MCF 10A (cell line): ENCODE results near the gene HPDL. TPM values are rescaled to one million over a fixed set of nuclear protein-coding genes. Genes with fewer than 3 reads are reported as not detected.
A peak's percentile ranks its signal among the peaks of the same experiment; 100 is the strongest.

Experiments used
- BruUV-seq: library from RNA; stranded (reverse); fragments of 400-500 nt; replicated peaks from 2 replicates; lab custom pipeline; 2021; lab: Mats Ljungman, UMichigan
- CTCF ChIA-PET: fragments of 300-600 bp; sonication (Branson Sonifier 250); formaldehyde crosslinking; extraction: SDS; loops from one replicate; lab custom pipeline; 2021; ENCODE audit warnings: antibody characterized with exemption, inconsistent platforms; lab: Yijun Ruan, JAX
- POLR2A ChIA-PET: fragments of 300-600, 350-650 bp; sonication (Branson Sonifier 250); formaldehyde crosslinking; extraction: SDS; loops from one replicate; lab custom pipeline; 2020; ENCODE audit warnings: antibody characterized with exemption, inconsistent platforms; lab: Yijun Ruan, JAX
- DNase-seq: peaks from one replicate; pipeline ENCODE4 v3.0.0-alpha.2; 2018; ENCODE audit not compliant: unreplicated experiment
- H3K27ac Mint-ChIP-seq: one replicate; pipeline ENCODE4 v1.8.0; 2022; ENCODE audit warnings: mild to moderate bottlenecking, low read depth, mixed read lengths; ENCODE audit not compliant: unreplicated experiment
- H3K27me3 Mint-ChIP-seq: one replicate; pipeline ENCODE4 v1.8.0; 2022; ENCODE audit warnings: mixed read lengths; ENCODE audit not compliant: insufficient read depth, unreplicated experiment
- H3K36me3 Mint-ChIP-seq: one replicate; pipeline ENCODE4 v1.8.0; 2022; ENCODE audit warnings: mild to moderate bottlenecking, moderate library complexity, mixed read lengths; ENCODE audit not compliant: insufficient read depth, unreplicated experiment
- H3K4me1 Mint-ChIP-seq: one replicate; pipeline ENCODE4 v1.8.0; 2022; ENCODE audit warnings: mixed read lengths; ENCODE audit not compliant: insufficient read depth, unreplicated experiment
- H3K4me3 Mint-ChIP-seq: one replicate; pipeline ENCODE4 v1.8.0; 2022; ENCODE audit warnings: mild to moderate bottlenecking, moderate library complexity, mixed read lengths; ENCODE audit not compliant: unreplicated experiment
- H3K9me3 Mint-ChIP-seq: one replicate; pipeline ENCODE4 v1.8.0; 2022; ENCODE audit warnings: mixed read lengths; ENCODE audit not compliant: unreplicated experiment
- CTCF ChIP-seq: fragments of 200-600 bp; IDR thresholded peaks from one replicate; pipeline ENCODE4 v1.8.0; 2022; ENCODE audit warnings: antibody characterized with exemption, mild to moderate bottlenecking; ENCODE audit not compliant: unreplicated experiment
- intact Hi-C: fragments of 100-400 bp; cut with micrococcal nuclease; formaldehyde crosslinking; loops from 2 replicates; pipeline ENCODE4 v1.14.1; 2022
- total RNA-seq: library from RNA; stranded (reverse); gene quantifications from 2 replicates; pipeline ENCODE4 v1.2.3, GENCODE V29; 2022

Gene HPDL
- total RNA-seq, 1 experiment from 2014 or later = 0.37 TPM

- H3K27me3 Mint-ChIP-seq = no peaks in the 10 kb centered on the region
- intact Hi-C loops = loop anchor here (1.0 to 5.0 kb wide), 3 partner anchors 36 to 571 kb away; partner anchors contain the start of genes RNU5D-1 and TESK2
Observed at GRCh38 chr1:45303520-45304310, 23.0 kb upstream of the HPDL start.

GRCh38 chr1:45304311-45305081, 22.2 kb upstream of the HPDL start:
- H3K4me1 Mint-ChIP-seq = peaks cover 5% of the 10 kb centered on the region
- H3K36me3 Mint-ChIP-seq = no peaks in the 10 kb centered on the region
- intact Hi-C loops = loop anchor here (1.0 to 5.0 kb wide), 2 partner anchors 35 to 572 kb away; partner anchors contain the start of gene RNU5D-1
- BruUV-seq = no TSS peak
- ChIA-PET POLR2A (interaction anchor here (0.7 to 6.8 kb wide), 11 partner anchors 25 to 574 kb away, joined by 3 to 176 read pairs (median 8); partner anchors contain the start of genes CCDC163, HECTD3, MMACHC and MUTYH), CTCF (interaction anchor here (0.5 to 14.0 kb wide), 11 partner anchors 12 to 601 kb away, joined by 3 to 437 read pairs (median 4); partner anchors contain the start of genes HECTD3, MUTYH, TOE1 and UROD)
- TF ChIP-seq CTCF = peak; percentile 15
- H3K27ac Mint-ChIP-seq = peak overlapping the region; percentile 96
- peak overlapping the region; percentile 86 for H3K4me3 Mint-ChIP-seq
- peak; percentile 30 for DNase-seq
- no peaks in the 10 kb centered on the region for H3K9me3 Mint-ChIP-seq
- no peaks in the 10 kb centered on the region for H3K27me3 Mint-ChIP-seq

More at GRCh38 chr1:45303520-45304310, 23.0 kb upstream of the HPDL start:
- TF ChIP-seq CTCF = peak; percentile 67
- Mint-ChIP-seq H3K4me3 (peak overlapping the region; percentile 86), H3K27ac (peak overlapping the region; percentile 96), H3K36me3 (no peaks in the 10 kb centered on the region), H3K4me1 (peaks cover 5% of the 10 kb centered on the region), H3K9me3 (no peaks in the 10 kb centered on the region)
- TSS peak; percentile 85 for BruUV-seq
- peak; percentile 97 for DNase-seq
- CTCF ChIA-PET = interaction anchor here (0.5 to 14.0 kb wide), 19 partner anchors 11 to 311 kb away, joined by 3 to 437 read pairs (median 3); partner anchors contain the start of genes HECTD3, MUTYH, TOE1 and UROD
- POLR2A ChIA-PET = interaction anchor here (0.5 to 6.8 kb wide), 23 partner anchors 9 to 582 kb away, joined by 3 to 176 read pairs (median 4); partner anchors contain the start of genes BTBD19, CCDC163, EIF2B3 and GPBP1L1

- ChIA-PET CTCF (interaction anchor here (0.6 to 1.7 kb wide), 7 partner anchors 34 to 602 kb away, joined by 3 to 6 read pairs (median 4); partner anchors contain the start of genes MUTYH, TOE1 and UROD), POLR2A (interaction anchor here (0.7 to 3.9 kb wide), 6 partner anchors 25 to 363 kb away, joined by 3 to 17 read pairs (median 4); partner anchors contain the start of genes MUTYH, TESK2, TOE1 and UROD)
- H3K9me3 Mint-ChIP-seq = no peaks in the 10 kb centered on the region
- peaks cover 5% of the 10 kb centered on the region for H3K4me1 Mint-ChIP-seq
- TF ChIP-seq CTCF = no peak
- H3K36me3 Mint-ChIP-seq = no peaks in the 10 kb centered on the region
- intact Hi-C loops = no loop called here
- peak overlapping the region; percentile 86 for H3K4me3 Mint-ChIP-seq
- DNase-seq = no peak
- no peak overlapping the region for H3K27ac Mint-ChIP-seq
- no peaks in the 10 kb centered on the region for H3K27me3 Mint-ChIP-seq
- BruUV-seq = no TSS peak
Observed at GRCh38 chr1:45305231-45305630, 21.5 kb upstream of the HPDL start.
